Stimulated activated CD8-positive, alpha-beta memory T cell treated with anti-CD3 and anti-CD28 coated beads, Interleukin-4, amount 100 ng/mL, for 24 hours (primary cell): ENCODE results near the gene RND1.

Source experiments
- DNase-seq: peaks from one replicate; pipeline ENCODE4 v3.0.0-alpha.2; 2020; ENCODE audit warnings: low read depth

RND1 gene

GRCh38 chr12:48827026-48827425 is 38.6 kb downstream of the RND1 start:
- DNase-seq, result no peak

GRCh38 chr12:48826209-48826855 is 39.3 kb downstream of the RND1 start:
- DNase-seq, result no peak

GRCh38 chr12:48824905-48825304 is 40.8 kb downstream of the RND1 start:
- DNase-seq, result no peak

- no peak for DNase-seq
Measured at GRCh38 chr12:48824112-48824511, 41.6 kb downstream of the RND1 start.

DNA sequence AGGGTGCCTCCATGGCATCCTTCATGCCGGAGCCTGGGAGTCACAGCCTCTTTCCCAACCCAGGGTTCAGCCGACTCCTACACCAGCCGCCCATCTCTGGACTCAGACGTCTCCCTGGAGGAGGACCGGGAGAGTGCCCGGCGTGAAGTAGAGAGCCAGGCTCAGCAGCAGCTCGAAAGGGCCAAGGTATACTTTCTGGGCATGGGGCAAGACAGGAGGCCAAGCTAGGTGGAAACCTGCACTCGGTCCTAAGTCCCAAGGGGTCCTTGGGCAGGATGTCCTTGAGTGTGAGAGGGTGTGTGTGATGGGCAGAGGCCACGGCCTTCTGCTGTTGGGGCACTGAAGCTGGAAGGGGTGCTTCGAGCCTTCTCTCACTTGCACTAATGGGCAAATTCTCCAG is 42.4 kb downstream of the RND1 start:
- DNase-seq, result no peak

DNA sequence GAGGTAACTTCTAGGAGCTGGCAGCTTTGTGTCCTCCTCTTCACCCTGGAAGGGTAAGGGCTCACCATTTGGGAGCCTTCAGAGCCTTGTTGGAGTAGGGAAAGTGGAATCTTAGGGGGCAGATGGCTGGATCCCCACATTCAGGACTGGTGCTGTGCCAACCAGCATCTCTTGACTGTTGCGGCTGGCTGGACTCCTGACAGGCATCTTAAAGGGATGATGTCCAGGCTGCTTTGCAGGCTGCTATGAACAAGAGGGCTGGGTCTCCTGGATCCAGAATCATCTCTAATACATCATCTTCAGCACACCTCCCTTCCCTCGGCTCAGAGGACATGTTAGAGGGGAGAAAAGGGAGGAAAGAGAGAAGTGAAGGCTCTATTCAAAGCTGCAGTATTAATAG is 43.0 kb downstream of the RND1 start:
- no peak for DNase-seq

- no peak for DNase-seq
Measured at GRCh38 chr12:48822139-48822538, 43.5 kb downstream of the RND1 start.

DNA sequence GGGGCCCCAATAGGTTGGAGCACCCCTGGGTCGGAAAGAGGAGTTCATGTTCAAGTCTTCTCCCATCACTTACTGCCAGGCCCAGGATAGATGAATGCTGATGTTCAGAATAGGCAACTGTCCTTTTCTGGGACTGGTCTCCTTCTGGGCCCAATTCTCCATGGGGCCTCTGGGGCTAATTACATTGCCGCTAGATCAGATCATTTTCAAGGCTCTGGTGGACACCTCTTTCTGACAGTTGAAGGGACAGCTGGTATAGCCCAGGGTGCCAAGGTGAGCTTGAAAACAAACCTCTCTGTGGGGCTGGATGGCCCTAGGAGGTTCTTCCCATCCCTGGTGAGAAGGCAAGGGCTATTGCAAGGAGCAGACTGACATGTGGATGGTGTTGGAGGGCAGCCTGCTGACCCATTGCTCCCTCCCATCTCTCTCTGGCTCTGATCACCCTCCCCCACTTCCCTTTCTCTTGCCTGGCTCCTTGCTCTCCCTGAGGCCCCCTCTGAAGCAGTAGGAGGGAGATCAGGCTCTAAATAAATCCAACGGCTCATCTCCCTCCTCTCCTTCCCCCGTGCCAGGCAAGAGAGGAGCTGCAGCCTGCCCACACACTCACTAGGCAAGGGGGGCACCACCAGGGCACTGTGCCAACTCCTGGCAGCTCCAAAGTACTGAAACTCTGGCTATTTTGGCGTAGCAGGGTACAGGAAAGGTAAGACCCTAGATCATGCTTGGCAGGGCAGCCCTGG is 45.5 kb downstream of the RND1 start:
- no peak for DNase-seq

- DNase-seq, result no peak
Measured at GRCh38 chr12:48818831-48819590, 46.7 kb downstream of the RND1 start.

GRCh38 chr12:48817873-48818830 is 47.5 kb downstream of the RND1 start, which contains the start of gene CACNB3:
Gene CACNB3, plus strand, starts transcription at chr12:48818496. Its CDS starts 434 bp downstream, at chr12:48818930.
- peak; percentile 66 for DNase-seq

GRCh38 chr12:48816143-48816854 is 49.4 kb downstream of the RND1 start:
- DNase-seq, result no peak

GRCh38 chr12:48815126-48816110 is 50.3 kb downstream of the RND1 start:
- no peak for DNase-seq

GRCh38 chr12:48814262-48815125 is 51.2 kb downstream of the RND1 start:
- peak; percentile 68 for DNase-seq

DNA sequence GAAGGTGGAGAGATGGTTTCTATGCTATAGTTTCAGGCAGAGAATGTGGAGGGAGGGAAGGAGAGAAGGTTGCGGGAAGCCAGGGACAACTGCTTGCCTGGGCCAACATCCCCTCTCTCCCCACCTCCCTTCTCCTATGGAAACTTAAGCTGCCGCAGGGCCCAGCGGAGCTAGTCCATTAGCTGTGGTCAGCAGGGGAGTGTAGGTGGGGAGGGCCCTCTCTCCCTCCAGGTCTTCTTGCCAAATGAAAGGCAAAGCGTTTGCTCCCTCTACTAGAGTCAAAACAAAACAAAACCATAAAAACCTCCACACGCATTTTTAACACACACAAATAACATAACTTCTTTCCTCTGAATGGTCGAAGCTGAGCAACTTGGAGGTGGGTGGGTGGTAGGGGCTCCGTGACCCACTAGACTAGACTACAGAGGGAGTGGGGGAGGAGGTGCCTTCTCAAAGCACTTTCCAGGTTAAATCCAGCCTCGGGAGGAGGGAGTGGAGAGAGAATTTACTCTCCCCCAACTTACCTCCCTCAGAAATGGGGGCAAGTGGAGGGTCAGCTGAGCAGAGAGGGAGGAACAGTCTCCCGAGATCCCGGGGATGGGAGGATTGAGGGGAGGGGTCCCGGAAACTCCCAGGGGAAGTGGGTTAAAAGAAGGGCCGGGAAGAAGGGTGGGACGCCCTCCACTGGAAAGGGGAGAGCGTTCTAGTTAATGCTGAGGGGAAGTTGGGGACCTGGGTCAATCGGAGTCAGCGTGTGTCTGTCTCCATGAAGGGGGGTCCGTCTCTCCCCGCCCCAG is 52.0 kb downstream of the RND1 start:
- DNase-seq, result no peak

GRCh38 chr12:48812389-48812788 is 53.3 kb downstream of the RND1 start:
- no peak for DNase-seq

DNA sequence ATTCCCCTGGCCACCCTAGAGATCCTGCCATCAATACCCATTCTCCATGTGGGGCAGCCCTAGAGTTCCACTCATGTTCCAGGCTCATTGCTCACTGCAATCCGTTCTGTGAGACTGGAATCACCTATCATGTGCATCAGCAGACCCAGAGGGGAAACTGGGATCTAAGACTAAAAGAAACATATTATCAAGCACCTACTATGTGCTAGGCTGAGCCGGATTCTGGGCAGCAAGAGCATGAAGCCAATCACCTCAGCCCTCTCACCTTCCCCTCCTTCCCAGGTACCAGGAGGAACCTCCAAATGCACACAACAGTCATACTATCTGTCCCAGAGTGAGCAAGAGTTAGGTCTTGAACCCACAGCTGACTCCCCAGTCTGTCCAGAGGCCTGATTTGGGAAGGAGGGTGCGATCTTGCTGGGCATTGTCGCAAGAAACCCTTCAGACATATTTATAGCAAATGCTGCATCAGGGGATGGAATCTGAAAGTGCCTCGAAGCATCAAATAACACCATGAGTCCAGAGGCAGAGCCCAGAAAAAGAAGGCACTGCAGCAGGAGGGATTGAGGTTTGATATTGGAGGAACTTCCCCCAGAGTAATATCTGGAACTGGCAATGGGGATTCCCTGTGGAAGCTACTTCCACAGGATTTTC is 54.1 kb downstream of the RND1 start:
- no peak for DNase-seq

DNA sequence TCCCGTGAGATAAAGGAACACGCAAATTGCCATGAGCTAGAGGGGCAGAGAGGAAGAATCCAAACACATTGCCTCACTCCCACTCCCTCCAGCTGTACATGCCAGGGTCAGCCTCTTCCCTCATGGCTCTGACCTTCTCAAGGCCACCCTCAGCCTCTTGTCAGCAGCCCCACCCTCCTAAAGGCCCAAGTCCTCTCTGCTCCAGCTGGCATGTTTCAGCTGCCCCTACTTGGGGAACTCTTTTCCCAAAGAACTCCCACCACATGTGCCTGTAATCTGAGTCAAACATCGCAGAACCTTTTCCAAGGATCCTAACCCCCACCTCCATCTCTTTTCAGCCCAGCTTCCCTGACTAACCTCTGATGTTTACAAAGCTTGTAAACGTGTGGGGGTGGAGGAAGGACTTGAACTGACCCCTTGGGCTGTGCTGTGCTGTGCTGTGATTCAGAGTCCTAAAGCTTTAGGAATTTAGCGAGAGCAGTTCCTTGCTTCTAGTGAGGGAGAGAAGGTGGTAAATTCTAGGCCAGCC is 54.7 kb downstream of the RND1 start:
- DNase-seq, result no peak
